GM12875 (cell line): ENCODE results near the gene PDZRN3.

ENCODE experiments used
- H3K4me3 ChIP-seq: one replicate; pipeline ENCODE4 v1.5.1; 2011; ENCODE audit warnings: low read depth, low read length, control low read depth
- CTCF ChIP-seq: IDR thresholded peaks from 2 replicates; pipeline ENCODE4 v1.5.1; 2011; ENCODE audit warnings: low read depth, mild to moderate bottlenecking, control low read depth, inconsistent platforms, low read length, moderate library complexity, borderline replicate concordance; ENCODE audit not compliant: insufficient read depth

PDZRN3 gene

GRCh38 chr3:73624821-73625665 is at the start of gene PDZRN3:
TSS of gene PDZRN3 (minus strand) at chr3:73624941.
- H3K4me3 ChIP-seq, result no peak within 1 kb of the TSS
- no peak for TF ChIP-seq CTCF

- H3K4me3 ChIP-seq, result no peak overlapping the region
- no peak for TF ChIP-seq CTCF
Measured at GRCh38 chr3:73674280-73674679, 49.5 kb upstream of the PDZRN3 start.

- TF ChIP-seq CTCF, result no peak
- H3K4me3 ChIP-seq, result no peak overlapping the region
Measured at GRCh38 chr3:73669260-73669659, 44.5 kb upstream of the PDZRN3 start.

GRCh38 chr3:73668391-73668790 is 43.6 kb upstream of the PDZRN3 start:
- H3K4me3 ChIP-seq, result no peak overlapping the region
- no peak for TF ChIP-seq CTCF

GRCh38 chr3:73667889-73668288 is 43.1 kb upstream of the PDZRN3 start:
- no peak for TF ChIP-seq CTCF
- H3K4me3 ChIP-seq, result no peak overlapping the region

- TF ChIP-seq CTCF, result no peak
- H3K4me3 ChIP-seq, result no peak overlapping the region
Measured at GRCh38 chr3:73665286-73665685, 40.5 kb upstream of the PDZRN3 start.

- no peak for TF ChIP-seq CTCF
- no peak overlapping the region for H3K4me3 ChIP-seq
Measured at GRCh38 chr3:73664389-73664788, 39.6 kb upstream of the PDZRN3 start.
